ENCODE data around the gene CYP11A1.

The CYP11A1 gene

GRCh38 chr15:74364936-74365597, 2.4 kb downstream of the CYP11A1 start:
- no peak for TF ChIP-seq SIN3A (IDR thresholded peaks at IDR 0.05; ENCODE audit: borderline replicate concordance, insufficient read depth, low read length)
- TF ChIP-seq POLR2AphosphoS5 (IDR thresholded peaks at IDR 0.05; ENCODE audit: low read depth, low read length): no peak
- TF ChIP-seq FOXP2 (optimal IDR thresholded peaks at IDR 0.05; ENCODE audit: borderline replicate concordance, extremely low read depth, extremely low read length, insufficient read depth): no peak
- TF ChIP-seq TAF1 (IDR thresholded peaks at IDR 0.05; ENCODE audit: borderline replicate concordance, insufficient read depth, low read length): no peak
- TF ChIP-seq REST (IDR thresholded peaks at IDR 0.05; ENCODE audit: insufficient read depth in 1 of 2, low read depth in 2 of 2, low read length in 2 of 2): no peak

GRCh38 chr15:74362482-74362881, 5.0 kb downstream of the CYP11A1 start:
- no peak for TF ChIP-seq SIN3A (IDR thresholded peaks at IDR 0.05; ENCODE audit: borderline replicate concordance, insufficient read depth, low read length)
- TF ChIP-seq POLR2AphosphoS5 (IDR thresholded peaks at IDR 0.05; ENCODE audit: low read depth, low read length): no peak
- TF ChIP-seq FOXP2 (optimal IDR thresholded peaks at IDR 0.05; ENCODE audit: borderline replicate concordance, extremely low read depth, extremely low read length, insufficient read depth): no peak
- TF ChIP-seq REST (IDR thresholded peaks at IDR 0.05; ENCODE audit: insufficient read depth in 1 of 2, low read depth in 2 of 2, low read length in 2 of 2): no peak
- TF ChIP-seq TAF1 (IDR thresholded peaks at IDR 0.05; ENCODE audit: borderline replicate concordance, insufficient read depth, low read length): no peak

DNA sequence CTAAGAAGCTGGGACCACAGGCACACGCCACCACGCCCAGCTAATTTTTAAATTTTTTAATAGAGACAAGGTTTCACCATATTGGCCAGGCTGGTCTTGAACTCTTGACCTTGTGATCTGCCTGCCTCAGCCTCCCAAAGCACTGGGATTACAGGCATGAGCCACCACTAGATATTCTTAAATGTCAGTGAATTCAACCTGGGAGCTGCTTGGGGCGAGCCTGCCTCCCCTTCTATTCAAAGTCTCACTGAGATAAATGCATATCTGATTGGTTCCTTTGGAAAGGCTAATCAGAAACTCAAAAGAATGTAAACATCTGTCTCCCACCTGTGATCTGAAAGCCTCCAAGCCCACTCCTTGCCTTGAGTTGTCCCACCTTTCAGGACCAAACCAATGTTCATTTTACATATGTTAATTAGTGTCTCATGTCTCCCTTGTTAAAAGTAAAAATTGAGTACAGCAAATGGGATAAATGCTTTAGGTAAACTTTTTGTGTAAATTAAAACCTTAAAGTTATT, 15.0 kb downstream of the CYP11A1 start:
- TF ChIP-seq REST (IDR thresholded peaks at IDR 0.05; ENCODE audit: insufficient read depth in 1 of 2, low read depth in 2 of 2, low read length in 2 of 2): no peak
- no peak for TF ChIP-seq SIN3A (IDR thresholded peaks at IDR 0.05; ENCODE audit: borderline replicate concordance, insufficient read depth, low read length)
- TF ChIP-seq POLR2AphosphoS5 (IDR thresholded peaks at IDR 0.05; ENCODE audit: low read depth, low read length): no peak
- TF ChIP-seq FOXP2 (optimal IDR thresholded peaks at IDR 0.05; ENCODE audit: borderline replicate concordance, extremely low read depth, extremely low read length, insufficient read depth): no peak
- no peak for TF ChIP-seq TAF1 (IDR thresholded peaks at IDR 0.05; ENCODE audit: borderline replicate concordance, insufficient read depth, low read length)

DNA sequence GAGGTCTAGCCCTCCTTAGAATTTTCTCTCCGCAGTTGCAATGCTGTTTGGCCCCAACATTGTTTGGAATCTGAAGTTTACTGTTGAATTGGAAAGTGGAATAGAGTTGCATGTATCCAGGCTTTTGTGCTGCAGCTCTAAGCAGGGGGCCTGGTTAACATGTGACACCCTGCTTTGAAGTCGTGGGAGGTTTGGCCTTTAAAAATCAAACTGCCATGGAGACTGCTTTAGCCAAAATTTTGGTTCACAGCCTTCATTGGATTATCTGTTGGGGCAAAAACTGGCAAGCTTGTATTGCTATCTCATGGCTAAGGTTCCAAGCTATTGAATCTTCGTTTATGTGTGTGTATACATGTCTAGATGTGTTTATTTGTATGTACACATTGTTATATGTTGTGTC, 15.8 kb downstream of the CYP11A1 start:
- TF ChIP-seq FOXP2 (optimal IDR thresholded peaks at IDR 0.05; ENCODE audit: borderline replicate concordance, extremely low read depth, extremely low read length, insufficient read depth): no peak

DNA sequence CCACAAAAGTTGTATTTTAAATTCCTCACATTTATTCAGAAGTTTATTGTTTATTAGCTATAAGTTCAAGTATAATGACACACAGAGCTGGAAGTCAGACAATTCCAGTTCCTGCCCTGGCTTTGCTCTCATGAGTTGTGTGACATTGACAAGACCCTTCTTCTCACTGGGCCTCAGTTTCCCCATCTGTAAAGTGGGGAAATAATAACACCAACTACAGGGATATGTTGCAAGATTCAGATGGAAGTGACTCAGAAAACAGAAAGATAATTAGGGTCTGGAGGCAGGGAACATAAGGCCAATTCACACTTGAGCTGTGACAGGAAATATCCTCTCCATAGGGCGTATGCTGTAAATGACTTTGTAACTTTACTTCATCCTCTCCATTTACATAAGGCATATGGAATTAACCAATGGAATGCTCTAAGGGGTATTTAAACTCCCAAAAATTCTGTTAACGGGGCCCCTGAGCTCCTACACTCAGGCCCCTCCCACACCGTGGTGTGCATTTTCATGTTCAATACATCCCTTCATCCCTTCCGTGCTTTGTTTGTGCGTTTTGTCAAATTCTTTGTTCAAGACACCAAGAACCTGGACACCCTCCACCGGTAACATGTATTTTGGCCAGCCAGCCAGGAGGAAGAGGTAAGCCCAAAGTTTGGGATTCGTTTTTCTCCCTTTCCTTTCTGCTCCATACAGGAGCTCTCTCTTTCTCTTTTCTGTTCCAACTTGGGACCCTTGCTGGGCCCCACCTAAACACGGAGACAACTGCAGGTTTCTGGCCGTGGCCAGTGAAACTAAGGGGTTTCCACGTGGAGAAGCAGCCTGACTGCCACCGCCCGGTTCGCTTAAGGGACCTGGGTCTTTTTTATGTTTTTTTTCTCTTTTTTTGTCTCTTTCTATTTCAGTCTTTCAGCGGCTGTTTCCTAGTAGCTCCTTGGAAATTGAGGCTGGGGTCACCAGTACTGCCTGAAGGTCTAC, 16.9 kb downstream of the CYP11A1 start:
- TF ChIP-seq TAF1 (IDR thresholded peaks at IDR 0.05; ENCODE audit: borderline replicate concordance, insufficient read depth, low read length) (no peak), FOXP2 (optimal IDR thresholded peaks at IDR 0.05; ENCODE audit: borderline replicate concordance, extremely low read depth, extremely low read length, insufficient read depth) (no peak), SIN3A (IDR thresholded peaks at IDR 0.05; ENCODE audit: borderline replicate concordance, insufficient read depth, low read length) (no peak), POLR2AphosphoS5 (IDR thresholded peaks at IDR 0.05; ENCODE audit: low read depth, low read length) (no peak), REST (IDR thresholded peaks at IDR 0.05; ENCODE audit: insufficient read depth in 1 of 2, low read depth in 2 of 2, low read length in 2 of 2) (no peak)
